MG63 (cell line): Measurements from ENCODE around the gene MSH5. TPM values are rescaled to one million over a fixed set of nuclear protein-coding genes. Genes with fewer than 3 reads are reported as not detected.
A peak's percentile ranks its signal among the peaks of the same experiment; 100 is the strongest.

ENCODE experiments used
- DNase-seq: peaks from one replicate; pipeline ENCODE4 v3.0.0-alpha.2; 2020
- H3K27me3 ChIP-seq: fragments of 250-450 bp; sonication (Bioruptor Pico); 2 replicates; pipeline ENCODE4 v1.5.1; 2020; ENCODE audit warnings: mild to moderate bottlenecking, moderate library complexity
- H3K36me3 ChIP-seq: fragments of 250-450 bp; sonication (Bioruptor Pico); 2 replicates; pipeline ENCODE4 v1.5.1; 2020; ENCODE audit warnings: mild to moderate bottlenecking, moderate library complexity
- H3K4me3 ChIP-seq: fragments of 250-450 bp; sonication (Bioruptor Pico); 2 replicates; pipeline ENCODE4 v1.5.1; 2020; ENCODE audit warnings: mild to moderate bottlenecking, moderate library complexity
- H3K9me3 ChIP-seq: fragments of 250-450 bp; sonication (Bioruptor Pico); 2 replicates; pipeline ENCODE4 v1.5.1; 2020; ENCODE audit warnings: mild to moderate bottlenecking, moderate library complexity
- total RNA-seq: library from RNA; depleted of rRNA; stranded (reverse); fragments of >200 nt; shearing (Covaris generic); gene quantifications from 2 replicates; pipeline ENCODE4 v1.2.3, GENCODE V29; 2014; ENCODE audit warnings: low replicate concordance

MSH5 gene
- total RNA-seq, 1 experiment from 2014 or later = 6.3 TPM

DNA sequence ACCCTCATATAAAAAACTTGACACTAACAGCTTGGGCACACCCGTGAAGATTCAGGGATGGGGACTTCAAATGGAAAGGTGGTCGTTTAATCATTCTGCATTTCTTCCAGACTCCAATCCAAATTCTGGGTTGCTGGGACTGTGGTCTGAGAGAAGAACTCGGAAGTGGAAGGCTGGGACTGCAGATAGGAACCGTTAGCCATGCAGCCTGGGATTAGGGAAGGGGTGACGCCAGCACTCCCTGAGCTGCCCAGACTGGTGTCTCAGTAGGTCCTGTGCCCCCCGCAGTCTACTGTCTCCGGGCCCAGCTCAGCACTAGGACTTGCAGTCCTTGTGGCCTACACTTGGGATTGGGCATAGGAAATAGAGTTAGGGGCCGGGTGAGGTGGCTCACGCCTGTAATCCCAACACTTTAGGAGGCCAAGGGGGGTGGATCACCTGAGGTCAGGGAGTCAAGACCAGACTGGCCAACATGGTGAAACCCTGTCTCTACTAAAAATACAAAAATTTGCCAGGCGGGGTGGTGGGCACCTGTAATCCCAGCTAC lies 3.0 kb upstream of the MSH5 start:
- Histone ChIP-seq H3K9me3 (no peaks in the 10 kb centered on the region), H3K4me3 (peak overlapping the region; percentile 82), H3K36me3 (peaks cover 38% of the 10 kb centered on the region), H3K27me3 (no peaks in the 10 kb centered on the region)
- DNase-seq = no peak

DNA sequence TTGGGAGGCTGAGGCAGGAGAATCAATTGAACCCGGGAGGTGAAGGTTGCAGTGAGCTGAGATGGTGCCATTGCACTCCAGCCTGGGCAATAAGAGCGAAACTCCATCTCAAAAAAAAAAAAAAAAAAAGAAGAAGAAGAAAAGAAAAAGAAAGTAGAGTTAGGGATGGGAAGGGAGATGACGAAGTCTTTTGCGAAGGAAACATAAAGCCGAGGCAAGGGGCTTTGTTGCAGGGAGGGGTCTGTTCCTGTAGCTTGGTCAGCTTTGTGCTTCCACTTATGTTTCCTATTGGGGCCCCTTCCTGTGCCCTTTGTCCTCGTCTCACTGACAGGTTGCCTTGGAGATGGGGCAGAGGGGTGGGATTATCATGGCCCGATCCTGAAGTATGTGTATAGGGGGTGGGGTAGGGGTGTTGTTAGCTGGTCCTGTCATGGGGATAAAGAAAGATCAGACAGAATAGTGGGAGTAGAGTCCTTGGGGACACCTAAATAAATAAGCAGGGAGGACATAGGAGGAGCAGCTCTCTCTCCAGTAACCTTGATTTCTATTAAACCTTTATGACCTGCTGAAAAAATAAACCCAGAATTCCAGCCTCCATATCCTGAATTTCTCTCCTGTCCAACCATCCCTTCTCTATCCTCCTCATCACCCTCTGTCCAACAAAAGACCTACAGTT lies 2.4 kb upstream of the MSH5 start:
- Histone ChIP-seq H3K36me3 (peaks cover 38% of the 10 kb centered on the region), H3K27me3 (no peaks in the 10 kb centered on the region), H3K4me3 (no peak overlapping the region), H3K9me3 (no peaks in the 10 kb centered on the region)
- DNase-seq = no peak

DNA sequence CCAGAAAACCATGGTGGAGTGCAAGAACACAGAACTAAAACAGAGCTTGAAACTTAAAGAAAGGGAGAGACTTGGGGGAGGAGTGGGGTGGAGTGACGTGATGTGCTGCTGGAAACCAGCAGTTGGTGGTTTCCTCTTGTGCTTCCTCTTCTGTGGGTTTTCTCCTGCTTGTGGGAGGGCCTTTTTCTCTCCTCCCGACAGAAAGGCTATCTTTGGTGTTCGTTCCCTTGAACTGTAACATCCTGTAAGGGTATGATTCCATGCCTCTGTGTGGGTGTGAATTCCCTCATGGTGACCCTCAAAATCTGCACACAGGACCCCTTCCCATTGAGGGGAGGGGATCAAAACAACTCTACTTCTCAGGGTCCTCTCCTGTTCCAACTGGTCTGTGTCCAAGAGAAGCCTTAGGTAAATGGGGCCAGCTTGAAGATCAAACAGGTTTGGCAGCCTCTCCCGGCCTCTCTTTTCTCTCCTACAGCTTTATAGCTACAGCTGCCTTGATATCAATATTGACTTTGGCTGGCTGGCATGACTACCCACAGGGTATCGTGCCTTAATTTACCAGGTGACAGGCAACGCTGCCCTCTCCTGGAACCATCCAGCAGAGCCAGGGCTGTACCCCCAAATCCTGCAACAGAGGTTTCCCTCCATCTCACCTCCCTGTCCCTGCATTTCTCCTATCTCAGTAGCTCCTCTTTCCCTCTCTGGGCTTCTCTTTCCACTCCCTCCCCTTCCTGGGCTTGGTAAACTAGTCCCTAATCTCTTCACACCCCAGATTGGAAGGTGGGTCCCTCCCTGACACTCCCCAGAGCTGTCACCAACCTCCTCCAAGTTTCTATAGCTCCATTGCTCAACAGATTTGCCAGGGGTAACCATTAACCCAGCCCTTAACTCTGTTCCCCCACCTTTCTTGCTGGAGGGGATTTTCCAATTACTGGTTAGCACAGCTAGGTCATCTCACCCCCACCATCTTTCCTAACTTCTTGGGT lies 1.5 kb upstream of the MSH5 start:
- Histone ChIP-seq H3K4me3 (no peak overlapping the region), H3K36me3 (peaks cover 40% of the 10 kb centered on the region), H3K9me3 (no peaks in the 10 kb centered on the region), H3K27me3 (no peaks in the 10 kb centered on the region)
- no peak for DNase-seq

DNA sequence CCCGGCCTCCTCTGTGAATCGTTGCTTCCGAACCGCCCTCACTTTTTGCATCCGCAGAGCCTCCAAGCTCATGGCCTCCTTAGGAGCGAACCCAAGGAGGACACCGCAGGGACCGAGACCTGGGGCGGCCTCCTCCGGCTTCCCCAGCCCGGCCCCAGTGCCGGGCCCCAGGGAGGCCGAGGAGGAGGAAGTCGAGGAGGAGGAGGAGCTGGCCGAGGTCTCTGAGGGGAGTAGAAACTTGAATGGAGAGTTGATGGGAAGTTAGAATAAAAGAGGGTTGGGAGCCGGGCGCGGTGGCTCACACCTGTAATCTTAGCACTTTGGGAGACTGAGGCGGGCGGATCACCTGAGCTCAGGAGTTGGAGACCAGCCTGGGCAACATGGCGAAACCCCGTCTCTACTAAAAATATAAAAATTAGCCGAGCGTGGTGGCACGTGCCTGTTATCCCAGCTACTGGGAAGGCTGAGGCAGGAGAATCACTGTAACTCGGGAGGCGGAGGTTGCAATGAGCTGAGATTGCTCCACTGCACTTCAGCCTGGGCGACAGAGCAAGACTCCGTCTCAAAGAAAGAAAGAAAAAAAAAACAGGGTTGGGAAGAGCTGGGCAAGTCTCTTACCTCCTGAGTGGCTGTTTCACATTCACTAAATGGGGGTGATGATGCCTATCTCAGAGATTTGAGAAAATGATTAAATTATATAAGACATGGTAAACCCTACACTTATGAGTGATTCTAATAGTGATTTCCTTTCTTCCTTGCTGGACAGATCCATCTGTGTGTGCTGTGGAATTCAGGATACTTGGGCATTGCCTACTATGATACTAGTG lies 805 bp downstream of the MSH5 start:
- Histone ChIP-seq H3K9me3 (no peaks in the 10 kb centered on the region), H3K4me3 (peak overlapping the region; percentile 69), H3K36me3 (peaks cover 23% of the 10 kb centered on the region), H3K27me3 (no peaks in the 10 kb centered on the region)
- no peak for DNase-seq

DNA sequence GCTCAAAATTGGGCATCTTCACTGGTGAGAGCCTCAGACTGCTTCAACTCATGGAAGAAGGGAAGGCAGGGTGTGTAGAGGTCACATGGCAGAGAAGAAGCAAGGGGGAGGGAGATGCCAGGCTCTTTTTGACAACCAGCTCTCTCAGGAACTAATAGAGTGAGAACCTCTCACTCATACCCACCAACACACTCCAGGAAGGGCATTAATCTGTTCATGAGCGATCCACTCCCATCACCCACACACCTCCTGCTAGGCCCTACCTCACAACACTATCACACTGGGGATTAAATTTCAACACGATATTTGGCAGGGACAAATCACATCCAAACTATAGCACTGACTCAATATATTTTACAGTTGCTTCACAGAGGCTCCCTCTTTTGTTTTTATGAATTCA lies 2.0 kb downstream of the MSH5 start:
- H3K9me3 ChIP-seq = no peaks in the 10 kb centered on the region
- H3K4me3 ChIP-seq = no peak overlapping the region
- no peaks in the 10 kb centered on the region for H3K27me3 ChIP-seq
- peaks cover 28% of the 10 kb centered on the region for H3K36me3 ChIP-seq
- DNase-seq = no peak

DNA sequence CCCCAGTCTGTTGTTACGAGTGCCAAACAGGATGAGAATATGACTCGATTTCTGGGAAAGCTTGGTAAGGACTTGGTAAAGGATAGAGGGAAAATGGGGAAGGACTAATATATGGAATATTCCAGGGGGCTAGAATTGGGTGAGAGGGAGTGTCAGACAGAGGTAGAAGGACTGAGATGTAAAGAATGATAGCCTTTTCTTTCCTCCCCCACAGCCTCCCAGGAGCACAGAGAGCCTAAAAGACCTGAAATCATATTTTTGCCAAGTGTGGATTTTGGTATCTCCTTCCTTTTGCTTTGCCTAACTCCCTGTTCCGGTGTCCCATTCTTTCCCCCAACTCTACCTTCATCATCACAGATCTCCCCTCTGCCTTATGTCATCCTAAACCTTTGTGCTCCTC lies 3.1 kb downstream of the MSH5 start:
- DNase-seq = no peak
- no peaks in the 10 kb centered on the region for H3K27me3 ChIP-seq
- no peak overlapping the region for H3K4me3 ChIP-seq

DNA sequence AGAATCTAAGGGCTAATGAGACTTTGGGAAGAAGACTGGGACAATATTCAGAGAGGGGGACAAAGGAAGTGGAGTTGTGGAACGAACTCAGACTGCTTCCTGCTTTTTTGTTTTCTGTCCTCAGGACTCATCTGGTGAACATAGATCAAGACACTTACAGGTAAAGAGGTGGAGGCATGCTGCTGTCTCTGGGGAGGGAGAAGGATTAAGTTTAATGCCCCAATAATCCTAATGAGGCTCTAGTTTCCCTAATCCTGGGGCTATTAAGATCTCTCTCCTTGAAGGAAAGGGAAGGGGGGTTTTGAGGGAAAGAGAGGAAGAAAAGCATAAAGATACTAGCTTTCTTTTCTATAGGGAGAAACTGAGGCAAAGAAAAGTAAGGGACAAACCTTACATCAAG lies 4.6 kb downstream of the MSH5 start:
- Histone ChIP-seq H3K4me3 (no peak overlapping the region), H3K36me3 (peaks cover 31% of the 10 kb centered on the region)
- DNase-seq = no peak

More for the DNA sequence above, 3.1 kb downstream of the MSH5 start:
- H3K36me3 ChIP-seq = peaks cover 29% of the 10 kb centered on the region
- no peaks in the 10 kb centered on the region for H3K9me3 ChIP-seq

DNA sequence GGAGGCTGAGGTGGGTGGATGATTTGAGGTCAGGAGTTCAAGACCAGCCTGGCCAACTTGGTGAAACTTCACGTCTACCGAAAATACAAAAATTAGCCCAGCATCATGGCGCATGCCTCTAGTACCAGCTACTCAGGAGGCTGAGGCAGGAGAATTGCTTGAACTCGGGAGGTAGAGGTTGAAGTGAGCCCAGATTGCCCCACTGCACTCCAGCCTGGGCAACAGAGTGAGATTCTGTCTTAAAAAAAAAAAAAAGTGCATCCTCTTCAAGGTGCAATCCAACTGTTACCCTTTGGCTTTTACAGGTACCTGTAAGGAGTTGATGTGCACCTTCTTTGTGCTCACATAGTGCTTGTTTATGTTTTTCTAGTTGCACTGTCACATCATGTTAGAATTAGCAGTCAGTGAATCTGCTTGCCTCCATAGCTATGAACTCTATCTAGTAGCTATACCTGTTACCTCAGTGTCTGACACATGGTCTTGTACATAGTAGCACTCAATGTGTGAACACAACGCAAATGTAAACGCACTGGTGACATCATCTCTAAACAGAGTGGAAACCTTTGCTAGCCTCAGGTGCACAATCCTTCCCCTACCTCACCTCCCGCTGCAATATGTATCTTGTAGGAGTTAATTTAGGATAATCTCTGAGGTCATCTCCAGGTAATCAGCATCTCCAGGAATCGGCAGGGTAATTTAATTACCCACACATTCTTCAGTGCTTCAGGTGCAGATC lies 9.7 kb downstream of the MSH5 start:
- Histone ChIP-seq H3K4me3 (no peak overlapping the region), H3K36me3 (peaks cover 8% of the 10 kb centered on the region; the same call in 1 of the 2 replicates), H3K9me3 (no peaks in the 10 kb centered on the region), H3K27me3 (no peaks in the 10 kb centered on the region)
- no peak for DNase-seq

More for the DNA sequence above, 4.6 kb downstream of the MSH5 start:
- H3K27me3 ChIP-seq = no peaks in the 10 kb centered on the region
- H3K9me3 ChIP-seq = no peaks in the 10 kb centered on the region

DNA sequence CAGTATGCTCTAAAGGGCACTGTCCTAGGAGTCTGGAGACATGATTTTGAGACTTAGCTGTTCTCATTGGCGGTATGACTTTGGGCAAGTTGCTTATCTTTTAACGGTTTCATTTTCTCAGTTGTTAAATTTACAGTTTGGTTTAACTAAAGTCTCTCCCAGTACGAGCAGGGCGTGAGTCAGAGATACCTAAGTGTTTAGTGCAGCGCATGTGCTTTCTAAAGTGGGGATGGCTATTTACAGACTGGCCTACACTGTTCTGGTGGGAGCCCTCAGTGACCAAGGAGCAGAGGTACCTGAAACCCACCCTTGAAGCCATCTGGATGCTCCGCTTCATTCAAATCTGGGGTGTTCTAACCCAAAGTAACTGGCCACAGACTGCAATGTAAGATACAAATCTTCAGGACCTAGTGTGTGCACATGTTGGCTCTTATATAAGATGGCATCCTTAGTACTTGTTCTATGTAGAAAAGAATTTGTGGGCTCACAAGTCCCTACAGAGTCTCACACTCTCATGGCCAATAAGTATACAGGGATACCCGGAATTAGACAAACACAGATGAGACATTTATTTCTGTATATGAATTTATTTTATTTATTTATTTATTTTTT lies 10.7 kb downstream of the MSH5 start:
- DNase-seq = no peak
- H3K9me3 ChIP-seq = no peaks in the 10 kb centered on the region
- H3K27me3 ChIP-seq = no peaks in the 10 kb centered on the region
- H3K4me3 ChIP-seq = no peak overlapping the region
- peaks cover 8% of the 10 kb centered on the region; the same call in 1 of the 2 replicates for H3K36me3 ChIP-seq

DNA sequence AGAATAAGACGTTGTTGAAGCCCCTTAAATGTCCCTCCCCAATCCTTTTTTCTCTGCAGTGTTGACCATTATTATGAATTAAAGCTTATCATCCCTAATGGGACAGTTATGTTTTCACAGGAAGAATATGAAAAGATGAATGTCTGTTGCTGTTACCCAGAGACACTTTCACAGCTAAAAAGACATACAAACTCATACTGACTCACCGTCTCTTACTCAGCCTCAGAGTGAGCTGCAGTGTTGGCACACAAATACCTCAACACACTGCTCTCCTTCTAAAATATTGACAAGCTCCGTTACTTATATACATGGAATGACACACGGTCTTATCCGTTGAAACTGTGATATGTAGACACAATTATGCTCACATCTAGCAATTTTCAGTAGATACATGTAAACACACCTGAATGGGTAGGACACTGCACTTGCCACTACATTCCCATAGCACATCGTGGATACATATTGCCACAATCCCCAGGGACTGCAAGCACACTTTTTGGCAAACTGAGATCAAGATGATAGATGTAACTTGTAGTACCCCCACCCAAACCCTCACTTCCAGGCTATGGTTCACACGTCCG lies 13.0 kb downstream of the MSH5 start:
- peak; percentile 51 for DNase-seq
- H3K4me3 ChIP-seq = no peak overlapping the region
- no peaks in the 10 kb centered on the region for H3K27me3 ChIP-seq
- no peaks in the 10 kb centered on the region for H3K9me3 ChIP-seq
- peaks cover 2% of the 10 kb centered on the region; the same call in 1 of the 2 replicates for H3K36me3 ChIP-seq

DNA sequence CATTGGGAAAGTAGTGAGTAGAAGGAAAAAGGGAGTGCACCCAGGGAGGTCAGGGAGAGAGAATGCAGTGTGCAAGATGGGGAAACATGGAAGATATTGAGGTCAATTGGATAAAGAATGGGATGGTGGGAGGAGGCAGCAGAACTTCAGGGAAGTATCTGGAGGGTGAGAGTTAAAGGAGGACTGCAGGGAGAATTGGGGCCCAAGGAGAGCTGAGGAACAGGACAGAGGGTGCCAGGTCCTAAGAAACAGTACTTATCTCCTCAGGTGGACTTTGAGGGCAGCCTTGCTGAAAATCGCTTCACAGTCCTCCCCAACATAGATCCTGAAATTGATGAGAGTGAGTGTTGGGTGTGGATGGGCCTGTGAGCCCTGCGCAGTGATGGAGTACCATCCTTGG lies 18.5 kb downstream of the MSH5 start:
- Histone ChIP-seq H3K9me3 (no peaks in the 10 kb centered on the region), H3K27me3 (no peaks in the 10 kb centered on the region), H3K36me3 (no peaks in the 10 kb centered on the region), H3K4me3 (no peak overlapping the region)
- DNase-seq = no peak

DNA sequence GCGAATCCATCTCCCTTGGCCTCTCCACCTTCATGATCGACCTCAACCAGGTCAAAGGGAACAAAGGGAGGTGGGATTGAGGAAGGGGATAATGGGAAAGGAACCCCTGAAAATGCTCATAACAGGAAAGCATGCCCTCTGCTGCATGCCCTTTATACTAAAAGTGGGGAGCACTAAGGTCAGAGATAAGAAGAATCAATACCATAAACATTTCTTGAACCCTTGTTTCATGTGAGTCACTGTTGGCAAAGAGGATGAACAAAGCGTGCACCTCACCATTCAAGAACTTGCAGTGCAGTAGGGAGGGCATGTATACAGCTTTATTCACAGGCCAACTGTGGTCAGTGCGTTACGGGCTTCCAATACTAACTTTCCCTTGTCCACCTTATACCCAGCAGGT lies 21.0 kb downstream of the MSH5 start:
- no peaks in the 10 kb centered on the region for H3K9me3 ChIP-seq
- DNase-seq = no peak
- H3K36me3 ChIP-seq = no peaks in the 10 kb centered on the region
- no peaks in the 10 kb centered on the region for H3K27me3 ChIP-seq
- no peak overlapping the region for H3K4me3 ChIP-seq

DNA sequence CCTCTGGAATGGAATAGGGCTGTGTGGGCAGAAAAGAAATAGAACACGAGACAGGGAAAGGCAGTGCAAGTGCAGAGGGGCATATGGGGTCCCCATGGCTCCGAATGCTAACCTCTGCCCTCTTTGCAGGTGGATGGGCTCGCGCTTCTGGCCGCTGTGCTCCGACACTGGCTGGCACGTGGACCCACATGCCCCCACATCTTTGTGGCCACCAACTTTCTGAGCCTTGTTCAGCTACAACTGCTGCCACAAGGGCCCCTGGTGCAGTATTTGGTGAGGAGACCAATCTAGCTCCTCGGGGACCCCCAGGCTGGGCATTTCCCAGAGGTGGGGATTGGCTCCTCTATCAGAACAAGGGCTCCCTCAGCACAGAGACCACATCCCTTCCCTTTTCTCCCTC lies 21.5 kb downstream of the MSH5 start:
- Histone ChIP-seq H3K9me3 (no peaks in the 10 kb centered on the region), H3K36me3 (no peaks in the 10 kb centered on the region), H3K4me3 (no peak overlapping the region), H3K27me3 (no peaks in the 10 kb centered on the region)
- no peak for DNase-seq

DNA sequence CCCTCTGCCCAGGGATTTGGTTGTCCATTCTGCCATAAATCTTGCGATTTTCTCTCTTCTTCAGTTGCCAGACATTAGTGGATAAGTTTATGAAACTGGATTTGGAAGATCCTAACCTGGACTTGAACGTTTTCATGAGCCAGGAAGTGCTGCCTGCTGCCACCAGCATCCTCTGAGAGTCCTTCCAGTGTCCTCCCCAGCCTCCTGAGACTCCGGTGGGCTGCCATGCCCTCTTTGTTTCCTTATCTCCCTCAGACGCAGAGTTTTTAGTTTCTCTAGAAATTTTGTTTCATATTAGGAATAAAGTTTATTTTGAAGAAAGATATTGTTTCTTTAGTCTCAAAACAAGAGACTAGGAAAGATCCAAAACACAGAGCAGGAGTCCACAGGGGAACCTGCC lies 22.6 kb downstream of the MSH5 start, which contains the start of gene SAPCD1:
TSS of gene SAPCD1 (plus strand) at position 301 of the 400 bp plus-strand sequence. CDS start 399 bp downstream, outside the sequence.
- Histone ChIP-seq H3K36me3 (no peaks in the 10 kb centered on the region), H3K4me3 (no peak within 1 kb of the TSS), H3K9me3 (no peaks in the 10 kb centered on the region), H3K27me3 (no peaks in the 10 kb centered on the region)
- DNase-seq = no peak

DNA sequence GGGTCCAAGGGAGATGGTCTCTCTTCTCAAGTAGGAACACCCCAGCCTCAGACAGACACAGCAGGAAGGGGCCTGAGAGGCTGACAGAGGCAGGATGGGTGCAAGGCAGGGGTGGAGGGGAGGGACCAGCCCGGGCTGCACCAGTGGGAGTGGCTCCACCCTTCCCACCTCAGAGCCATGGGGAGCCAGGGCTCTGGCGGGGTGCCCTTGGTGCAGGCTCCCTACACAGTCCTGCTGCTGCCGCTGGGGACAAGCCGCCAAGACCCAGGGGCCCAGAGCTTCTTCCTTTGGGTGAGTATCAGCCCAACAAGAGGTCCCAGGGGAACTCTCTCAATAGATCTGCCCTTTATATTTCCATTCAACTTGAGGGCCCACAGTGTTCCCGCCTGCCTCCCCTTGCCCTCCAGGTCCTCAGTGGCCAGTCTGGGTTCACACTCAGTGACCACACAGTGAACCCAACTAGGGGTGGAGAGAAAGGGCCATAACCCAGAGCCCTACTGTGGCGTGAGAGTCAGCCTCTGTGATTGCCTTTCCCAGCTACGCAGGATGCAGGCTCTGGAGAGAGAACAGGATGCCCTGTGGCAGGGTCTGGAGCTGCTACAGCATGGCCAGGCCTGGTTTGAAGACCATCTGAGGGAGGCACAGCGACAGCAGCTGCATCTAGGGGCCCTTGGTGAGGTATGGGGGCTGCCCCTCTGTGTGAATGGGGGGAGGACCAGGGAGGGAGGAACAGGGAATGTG lies 23.2 kb downstream of the MSH5 start:
- H3K36me3 ChIP-seq = no peaks in the 10 kb centered on the region
- DNase-seq = no peak
- H3K4me3 ChIP-seq = no peak overlapping the region
- no peaks in the 10 kb centered on the region for H3K27me3 ChIP-seq
- no peaks in the 10 kb centered on the region for H3K9me3 ChIP-seq
